ENCODE data around the gene MIDN. TPM values are rescaled to one million over a fixed set of nuclear protein-coding genes. Genes with fewer than 3 reads are reported as not detected.
"Not testable (repeated sequence)": the region's sequence is repeated elsewhere in the genome, so short reads cannot be mapped to it uniquely, and the experiment has no call there.

The MIDN gene
- 100 to 1,000 TPM in 1 of 2 donors, 10 to 100 TPM in 1; 80.1 to 124 TPM for total RNA-seq

DNA sequence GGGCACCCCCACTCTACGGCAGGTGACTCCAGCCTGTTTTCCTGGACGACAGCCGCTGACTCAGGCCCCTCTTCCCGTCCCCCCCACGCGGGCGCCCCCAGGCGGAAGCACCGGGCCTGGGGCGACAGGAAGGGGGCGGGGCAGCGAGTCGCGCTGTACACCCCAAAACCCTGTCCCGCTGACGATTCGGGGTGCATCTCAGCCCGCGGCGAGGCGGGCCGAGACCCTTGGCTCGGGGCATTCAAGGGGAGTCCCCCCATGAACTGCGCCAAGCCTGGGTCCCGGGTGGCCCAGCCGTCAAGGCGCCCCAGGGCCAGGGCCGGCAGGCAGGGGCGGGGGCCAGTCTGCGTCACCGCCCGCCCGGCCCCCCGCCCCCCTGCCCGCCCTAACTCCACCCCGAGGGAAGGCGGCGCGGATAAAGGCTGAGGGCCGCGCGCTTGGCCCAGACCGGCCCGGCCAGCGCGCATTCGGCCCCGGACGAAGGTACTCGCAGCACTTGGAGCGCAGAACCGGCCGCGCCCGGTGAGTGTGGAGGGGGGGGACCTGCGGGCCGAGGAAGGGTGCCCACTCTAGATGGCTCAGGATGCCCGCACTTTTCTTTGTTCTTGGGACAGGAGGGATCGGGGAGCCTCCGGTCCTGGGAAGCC lies at the start of gene MIDN:
Gene MIDN, plus strand, starts transcription at position 445 of the 647 bp plus-strand sequence. CDS start 1,714 bp downstream, outside the sequence.
- Histone ChIP-seq H3K27ac (peak within 1 kb of the TSS; percentile 100), H3K27me3 (replicated peaks; ENCODE audit: insufficient read depth) (no peaks in the 10 kb centered on the region), H3K36me3 (no peaks in the 10 kb centered on the region), H3K9me3 (no peaks in the 10 kb centered on the region), H3K4me1 (ENCODE audit: control insufficient read depth in 1 of 2, low read depth in 2 of 2) (peaks cover 25 to 52% of the 10 kb centered on the region in 2 donors), H3K4me3 (peak within 1 kb of the TSS; percentile 99)
- no peak for TF ChIP-seq CTCF (IDR thresholded peaks at IDR 0.05)
- peak; percentile 4 for ATAC-seq (ENCODE audit: insufficient number of reproducible peaks, low FRiP score, low read depth)
- no peak for DNase-seq (ENCODE audit: low spot score)

GRCh38 chr19:1199531-1199930 lies 48.9 kb upstream of the MIDN start:
- Histone ChIP-seq H3K36me3 (no peaks in the 10 kb centered on the region), H3K27me3 (replicated peaks; ENCODE audit: insufficient read depth) (no peaks in the 10 kb centered on the region), H3K4me1 (ENCODE audit: control insufficient read depth in 1 of 2, low read depth in 2 of 2) (no peaks in the 10 kb centered on the region), H3K4me3 (no peak overlapping the region), H3K9me3 (no peaks in the 10 kb centered on the region), H3K27ac (no peak overlapping the region)
- DNase-seq (ENCODE audit: low spot score) = no peak
- no peak for TF ChIP-seq CTCF (IDR thresholded peaks at IDR 0.05)
- ATAC-seq (ENCODE audit: insufficient number of reproducible peaks, low FRiP score, low read depth) = no peak

DNA sequence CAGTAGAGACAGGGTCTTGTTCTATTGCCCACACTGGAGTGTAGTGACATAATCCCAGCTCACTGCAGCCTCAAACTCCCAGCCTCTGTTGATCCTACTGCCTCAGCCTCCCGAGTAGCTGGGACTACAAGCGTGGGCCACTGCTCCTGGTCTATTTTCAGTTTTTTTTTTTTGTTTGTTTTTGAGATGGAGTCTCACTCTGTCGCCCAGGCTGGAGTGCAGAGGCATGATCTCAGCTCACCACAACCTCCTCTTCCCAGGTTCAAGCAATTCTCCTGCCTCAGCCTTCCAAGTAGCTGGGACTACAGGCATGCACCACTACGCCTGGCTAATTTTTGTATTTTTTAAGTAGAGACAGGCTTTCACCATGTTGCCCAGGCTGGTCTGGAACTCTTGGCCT lies 47.8 kb upstream of the MIDN start:
- not testable (repeated sequence) for H3K9me3 ChIP-seq; ATAC-seq (ENCODE audit: insufficient number of reproducible peaks, low FRiP score, low read depth); H3K4me1 ChIP-seq (ENCODE audit: control insufficient read depth in 1 of 2, low read depth in 2 of 2); H3K4me3 ChIP-seq; DNase-seq (ENCODE audit: low spot score); H3K27ac ChIP-seq; H3K27me3 ChIP-seq (replicated peaks; ENCODE audit: insufficient read depth); H3K36me3 ChIP-seq

DNA sequence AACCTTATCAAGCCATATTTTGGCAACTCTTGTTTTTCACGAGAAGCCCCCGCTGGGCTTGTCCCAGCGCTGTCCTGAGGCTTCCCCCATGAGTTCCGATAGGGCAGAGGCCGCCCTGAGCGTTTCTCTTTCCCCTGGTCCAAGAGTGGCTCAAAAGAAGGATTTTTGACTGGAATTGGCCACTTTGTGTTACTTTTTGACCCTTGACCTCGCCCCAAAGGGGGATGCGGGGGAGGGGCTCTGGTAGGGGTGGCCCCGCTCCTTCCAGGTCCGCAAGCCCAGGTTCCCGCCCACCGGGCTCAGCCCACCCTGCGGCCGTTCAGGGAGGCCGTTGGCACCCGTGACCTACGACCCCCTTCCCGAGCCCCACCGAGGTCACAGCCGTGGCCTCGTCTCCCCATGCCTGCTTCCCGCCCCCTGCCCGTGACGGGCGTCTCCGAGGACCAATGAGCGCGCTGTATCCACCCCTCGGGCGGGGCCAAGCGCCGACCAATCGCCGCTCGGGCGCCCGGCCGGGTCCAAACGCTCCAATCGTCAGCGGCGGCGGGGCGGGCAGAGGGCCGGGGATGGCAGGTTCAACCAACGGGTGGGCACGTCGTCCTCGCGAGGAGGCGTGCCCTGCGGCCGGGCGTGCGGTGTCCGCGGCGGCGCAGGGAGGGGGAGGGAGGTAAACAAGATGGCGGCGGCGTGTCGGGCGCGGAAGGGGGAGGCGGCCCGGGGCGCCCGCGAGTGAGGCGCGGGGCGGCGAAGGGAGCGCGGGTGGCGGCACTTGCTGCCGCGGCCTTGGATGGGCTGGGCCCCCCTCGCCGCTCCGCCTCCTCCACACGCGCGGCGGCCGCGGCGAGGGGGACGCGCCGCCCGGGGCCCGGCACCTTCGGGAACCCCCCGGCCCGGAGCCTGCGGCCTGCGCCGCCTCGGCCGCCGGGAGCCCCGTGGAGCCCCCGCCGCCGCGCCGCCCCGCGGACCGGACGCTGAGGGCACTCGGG lies 43.0 kb upstream of the MIDN start, which contains the start of gene STK11:
Gene STK11, plus strand, starts transcription at position 665 of the 986 bp plus-strand sequence. CDS start 1,136 bp downstream, outside the sequence.
- H3K4me1 ChIP-seq (ENCODE audit: control insufficient read depth in 1 of 2, low read depth in 2 of 2) = peaks cover 24 to 37% of the 10 kb centered on the region in 2 donors
- TF ChIP-seq CTCF (IDR thresholded peaks at IDR 0.05) = no peak
- H3K4me3 ChIP-seq = peak within 1 kb of the TSS; percentile 86
- no peaks in the 10 kb centered on the region for H3K36me3 ChIP-seq
- no peaks in the 10 kb centered on the region for H3K27me3 ChIP-seq (replicated peaks; ENCODE audit: insufficient read depth)
- H3K27ac ChIP-seq = peak within 1 kb of the TSS; percentile 85 to 90
- DNase-seq (ENCODE audit: low spot score) (peak; percentile 96), ATAC-seq (ENCODE audit: insufficient number of reproducible peaks, low FRiP score, low read depth) (peak; percentile 82)
- H3K9me3 ChIP-seq = no peaks in the 10 kb centered on the region

- no peak for TF ChIP-seq CTCF (IDR thresholded peaks at IDR 0.05)
Observed at GRCh38 chr19:1206150-1206863, 42.1 kb upstream of the MIDN start.

More at GRCh38 chr19:1206150-1206863, 42.1 kb upstream of the MIDN start:
- Histone ChIP-seq H3K36me3 (no peaks in the 10 kb centered on the region), H3K27ac (peak overlapping the region; percentile 85 to 90), H3K4me3 (peak overlapping the region; percentile 86), H3K4me1 (ENCODE audit: control insufficient read depth in 1 of 2, low read depth in 2 of 2) (peaks cover 24 to 37% of the 10 kb centered on the region in 2 donors), H3K9me3 (no peaks in the 10 kb centered on the region), H3K27me3 (replicated peaks; ENCODE audit: insufficient read depth) (no peaks in the 10 kb centered on the region)
- ATAC-seq (ENCODE audit: insufficient number of reproducible peaks, low FRiP score, low read depth) (no peak), DNase-seq (ENCODE audit: low spot score) (no peak)

Data from thoracic aorta (tissue), 2 donors.